ENCODE results near the gene ALPG.

Gene ALPG

GRCh38 chr2:232457121-232458011, 50.7 kb downstream of the ALPG start:
- Histone ChIP-seq H3K27ac (ENCODE audit: low read depth, low read length) (no peak overlapping the region), H3F3A (ENCODE audit: insufficient read depth) (no peaks in the 10 kb centered on the region), H4K20me1 (ENCODE audit: low read depth, low read length) (no peaks in the 10 kb centered on the region), H3K79me2 (ENCODE audit: insufficient read depth, low read length) (no peaks in the 10 kb centered on the region), H3K36me3 (ENCODE audit: low read length) (no peaks in the 10 kb centered on the region), H3K4me2 (ENCODE audit: low read depth, low read length, poor library complexity, severe bottlenecking) (no peak overlapping the region), H2AFZ (ENCODE audit: low read depth, low read length, severe bottlenecking) (no peak overlapping the region), H3K9me3 (ENCODE audit: insufficient read depth, low read length) (no peaks in the 10 kb centered on the region), H3K9ac (ENCODE audit: low read length) (no peak overlapping the region), H3K27me3 (ENCODE audit: low read length) (no peaks in the 10 kb centered on the region), H3K4me3 (ENCODE audit: insufficient read depth, low read length, poor library complexity, severe bottlenecking) (no peak overlapping the region), H3K9me2 (replicated peaks; ENCODE audit: insufficient read depth, low read length) (no peaks in the 10 kb centered on the region)
- TF ChIP-seq, protein P1, sequence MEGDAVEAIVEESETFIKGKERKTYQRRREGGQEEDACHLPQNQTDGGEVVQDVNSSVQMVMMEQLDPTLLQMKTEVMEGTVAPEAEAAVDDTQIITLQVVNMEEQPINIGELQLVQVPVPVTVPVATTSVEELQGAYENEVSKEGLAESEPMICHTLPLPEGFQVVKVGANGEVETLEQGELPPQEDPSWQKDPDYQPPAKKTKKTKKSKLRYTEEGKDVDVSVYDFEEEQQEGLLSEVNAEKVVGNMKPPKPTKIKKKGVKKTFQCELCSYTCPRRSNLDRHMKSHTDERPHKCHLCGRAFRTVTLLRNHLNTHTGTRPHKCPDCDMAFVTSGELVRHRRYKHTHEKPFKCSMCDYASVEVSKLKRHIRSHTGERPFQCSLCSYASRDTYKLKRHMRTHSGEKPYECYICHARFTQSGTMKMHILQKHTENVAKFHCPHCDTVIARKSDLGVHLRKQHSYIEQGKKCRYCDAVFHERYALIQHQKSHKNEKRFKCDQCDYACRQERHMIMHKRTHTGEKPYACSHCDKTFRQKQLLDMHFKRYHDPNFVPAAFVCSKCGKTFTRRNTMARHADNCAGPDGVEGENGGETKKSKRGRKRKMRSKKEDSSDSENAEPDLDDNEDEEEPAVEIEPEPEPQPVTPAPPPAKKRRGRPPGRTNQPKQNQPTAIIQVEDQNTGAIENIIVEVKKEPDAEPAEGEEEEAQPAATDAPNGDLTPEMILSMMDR (IDR thresholded peaks at IDR 0.05; ENCODE audit: insufficient read depth, low read length, poor library complexity, severe bottlenecking): no peak
- TF ChIP-seq EZH2phosphoT487 (conservative IDR thresholded peaks at IDR 0.05; ENCODE audit: low read length): no peak

- H3K79me2 ChIP-seq (ENCODE audit: insufficient read depth, low read length): no peaks in the 10 kb centered on the region
- no peak overlapping the region for H2AFZ ChIP-seq (ENCODE audit: low read depth, low read length, severe bottlenecking)
- no peaks in the 10 kb centered on the region for H3K27me3 ChIP-seq (ENCODE audit: low read length)
- no peaks in the 10 kb centered on the region for H3K9me3 ChIP-seq (ENCODE audit: insufficient read depth, low read length)
- no peaks in the 10 kb centered on the region for H3K36me3 ChIP-seq (ENCODE audit: low read length)
- no peaks in the 10 kb centered on the region for H4K20me1 ChIP-seq (ENCODE audit: low read depth, low read length)
- no peaks in the 10 kb centered on the region for H3K9me2 ChIP-seq (replicated peaks; ENCODE audit: insufficient read depth, low read length)
- H3K27ac ChIP-seq (ENCODE audit: low read depth, low read length): no peak overlapping the region
- no peaks in the 10 kb centered on the region for H3F3A ChIP-seq (ENCODE audit: insufficient read depth)
- TF ChIP-seq EZH2phosphoT487 (conservative IDR thresholded peaks at IDR 0.05; ENCODE audit: low read length): no peak
- TF ChIP-seq, protein P1 (IDR thresholded peaks at IDR 0.05; ENCODE audit: insufficient read depth, low read length, poor library complexity, severe bottlenecking): no peak
- no peak overlapping the region for H3K9ac ChIP-seq (ENCODE audit: low read length)
- no peak overlapping the region for H3K4me2 ChIP-seq (ENCODE audit: low read depth, low read length, poor library complexity, severe bottlenecking)
- no peak overlapping the region for H3K4me3 ChIP-seq (ENCODE audit: insufficient read depth, low read length, poor library complexity, severe bottlenecking)
These were observed 51.5 kb downstream of the ALPG start for GRCh38 chr2:232458051-232458660.

DNA sequence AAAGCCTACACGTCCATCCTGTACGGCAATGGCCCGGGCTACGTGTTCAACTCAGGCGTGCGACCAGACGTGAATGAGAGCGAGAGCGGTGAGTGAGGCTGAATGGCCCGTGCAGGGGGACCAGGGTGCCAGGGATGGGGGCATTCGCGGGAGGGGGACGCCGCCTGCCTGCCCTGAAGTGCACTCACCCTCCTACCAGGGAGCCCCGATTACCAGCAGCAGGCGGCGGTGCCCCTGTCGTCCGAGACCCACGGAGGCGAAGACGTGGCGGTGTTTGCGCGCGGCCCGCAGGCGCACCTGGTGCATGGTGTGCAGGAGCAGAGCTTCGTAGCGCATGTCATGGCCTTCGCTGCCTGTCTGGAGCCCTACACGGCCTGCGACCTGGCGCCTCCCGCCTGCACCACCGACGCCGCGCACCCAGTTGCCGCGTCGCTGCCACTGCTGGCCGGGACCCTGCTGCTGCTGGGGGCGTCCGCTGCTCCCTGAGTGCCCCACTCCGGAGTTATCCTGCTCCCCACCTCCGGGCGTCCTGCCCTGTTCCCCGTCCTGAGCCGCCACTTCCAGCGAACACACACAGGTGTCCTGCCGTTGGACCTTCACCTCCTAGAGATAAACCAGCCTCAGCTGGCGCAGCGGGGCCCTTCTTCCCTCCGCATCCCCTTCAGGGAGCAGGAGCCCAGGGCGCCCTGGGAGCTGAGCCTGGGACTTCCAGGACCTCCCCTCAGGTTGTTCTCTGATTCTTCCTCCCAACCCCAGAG, 52.2 kb downstream of the ALPG start:
- H3K4me2 ChIP-seq (ENCODE audit: low read depth, low read length, poor library complexity, severe bottlenecking): no peak overlapping the region
- H3K79me2 ChIP-seq (ENCODE audit: insufficient read depth, low read length): no peaks in the 10 kb centered on the region
- no peaks in the 10 kb centered on the region for H3F3A ChIP-seq (ENCODE audit: insufficient read depth)
- no peak overlapping the region for H3K9ac ChIP-seq (ENCODE audit: low read length)
- no peaks in the 10 kb centered on the region for H3K9me2 ChIP-seq (replicated peaks; ENCODE audit: insufficient read depth, low read length)
- H3K27me3 ChIP-seq (ENCODE audit: low read length): no peaks in the 10 kb centered on the region
- H3K27ac ChIP-seq (ENCODE audit: low read depth, low read length): no peak overlapping the region
- no peak overlapping the region for H3K4me3 ChIP-seq (ENCODE audit: insufficient read depth, low read length, poor library complexity, severe bottlenecking)
- no peak for TF ChIP-seq EZH2phosphoT487 (conservative IDR thresholded peaks at IDR 0.05; ENCODE audit: low read length)
- TF ChIP-seq, protein P1 (IDR thresholded peaks at IDR 0.05; ENCODE audit: insufficient read depth, low read length, poor library complexity, severe bottlenecking): no peak
- H3K36me3 ChIP-seq (ENCODE audit: low read length): no peaks in the 10 kb centered on the region
- no peaks in the 10 kb centered on the region for H4K20me1 ChIP-seq (ENCODE audit: low read depth, low read length)
- H2AFZ ChIP-seq (ENCODE audit: low read depth, low read length, severe bottlenecking): no peak overlapping the region
- H3K9me3 ChIP-seq (ENCODE audit: insufficient read depth, low read length): no peaks in the 10 kb centered on the region
